GM23338 (cell line): ENCODE measurements around the gene MICALL2. TPM values are rescaled to one million over a fixed set of nuclear protein-coding genes. Genes with fewer than 3 reads are reported as not detected.

ENCODE experiments used
- ATAC-seq: fragments of 200-7000 bp; cut with Tn5 transposase; 3 replicates; pipeline ENCODE4 v1.9.1; 2020
- DNase-seq: peaks from one replicate; pipeline ENCODE4 v3.0.0-alpha.2; 2015; ENCODE audit warnings: low spot score
- H2AFZ ChIP-seq: fragments of 200-600 bp; sonication (generic); 2 replicates; pipeline ENCODE4 v1.8.0; 2016; ENCODE audit warnings: antibody characterized with exemption, mild to moderate bottlenecking, moderate library complexity
- H3F3A ChIP-seq: fragments of 200-600 bp; sonication (generic); replicated peaks from 2 replicates; pipeline ENCODE4 v1.8.0; 2017; ENCODE audit warnings: antibody characterized with exemption, mixed run types, low read depth
- H3K27ac ChIP-seq: fragments of 200-600 bp; sonication (generic); 2 replicates; pipeline ENCODE4 v1.6.1; 2016; ENCODE audit warnings: low read depth
- H3K27me3 ChIP-seq: fragments of 200-600 bp; sonication (generic); 2 replicates; pipeline ENCODE4 v1.8.0; 2016; ENCODE audit warnings: mild to moderate bottlenecking, mixed run types, moderate library complexity; ENCODE audit not compliant: insufficient read depth
- H3K36me3 ChIP-seq: fragments of 200-600 bp; sonication (generic); 2 replicates; pipeline ENCODE4 v1.8.0; 2016; ENCODE audit warnings: mild to moderate bottlenecking; ENCODE audit not compliant: insufficient read depth
- H3K4me1 ChIP-seq: fragments of 200-600 bp; sonication (generic); 2 replicates; pipeline ENCODE4 v1.8.0; 2016; ENCODE audit warnings: mild to moderate bottlenecking, moderate library complexity; ENCODE audit not compliant: insufficient read depth
- H3K4me2 ChIP-seq: fragments of 200-600 bp; sonication (generic); 2 replicates; pipeline ENCODE4 v1.7.1; 2017; ENCODE audit warnings: mixed run types
- H3K4me3 ChIP-seq: fragments of 200-600 bp; sonication (generic); 2 replicates; pipeline ENCODE4 v1.6.1; 2016; ENCODE audit warnings: mixed run types
- H3K79me2 ChIP-seq: fragments of 200-600 bp; sonication (generic); replicated peaks from 2 replicates; pipeline ENCODE4 v1.8.0; 2017; ENCODE audit warnings: mild to moderate bottlenecking; ENCODE audit not compliant: insufficient read depth
- H3K9me2 ChIP-seq: fragments of 200-600 bp; sonication (generic); 2 replicates; pipeline ENCODE4 v1.8.0; 2017; ENCODE audit not compliant: insufficient read depth
- H4K20me1 ChIP-seq: fragments of 200-600 bp; sonication (generic); replicated peaks from 2 replicates; pipeline ENCODE4 v1.8.0; 2017; ENCODE audit warnings: mild to moderate bottlenecking; ENCODE audit not compliant: insufficient read depth
- H3K27ac Mint-ChIP-seq: 2 replicates; pipeline ENCODE4 v1.8.0; 2020; ENCODE audit warnings: inconsistent platforms, mild to moderate bottlenecking, moderate library complexity, mixed read lengths
- H3K27me3 Mint-ChIP-seq: 3 replicates; pipeline ENCODE4 v1.8.0; 2022; ENCODE audit warnings: low read depth, mild to moderate bottlenecking, moderate library complexity, mixed read lengths, inconsistent platforms; ENCODE audit not compliant: insufficient read depth, poor library complexity
- H3K36me3 Mint-ChIP-seq: 3 replicates; pipeline ENCODE4 v1.8.0; 2021; ENCODE audit warnings: low read depth, mild to moderate bottlenecking, inconsistent platforms, moderate library complexity, mixed read lengths
- H3K4me1 Mint-ChIP-seq: 3 replicates; pipeline ENCODE4 v1.8.0; 2020; ENCODE audit warnings: mild to moderate bottlenecking, inconsistent platforms, mixed read lengths
- H3K4me3 Mint-ChIP-seq: 3 replicates; pipeline ENCODE4 v1.8.0; 2021; ENCODE audit warnings: moderate library complexity, mild to moderate bottlenecking, inconsistent platforms, mixed read lengths
- H3K9me3 Mint-ChIP-seq: 3 replicates; pipeline ENCODE4 v1.8.0; 2020; ENCODE audit warnings: moderate library complexity, mild to moderate bottlenecking, inconsistent platforms, mixed read lengths
- CREB1 ChIP-seq: fragments of 250-450 bp; sonication (Bioruptor Pico); IDR thresholded peaks from 2 replicates; pipeline ENCODE4 v1.5.0; 2020; ENCODE audit warnings: low read depth, mild to moderate bottlenecking, moderate library complexity
- CTCF ChIP-seq, 2 experiments: fragments of 200-600 bp in 1 of 2; sonication (generic) in 1 of 2; conservative IDR thresholded peaks; 2 replicates each; pipeline versions ENCODE4 v1.5.1 to v1.6.1; 2016 to 2017; ENCODE audit warnings: antibody characterized with exemption in 2 of 2, low read depth in 2 of 2, mild to moderate bottlenecking in 2 of 2, moderate library complexity in 1 of 2
- ETS1 ChIP-seq: IDR thresholded peaks from 2 replicates; pipeline ENCODE4 v1.6.1; 2016; ENCODE audit warnings: antibody characterized with exemption
- EZH2 ChIP-seq: fragments of 200-600 bp; sonication (generic); IDR thresholded peaks from one replicate; pipeline ENCODE4 v1.8.0; 2017; ENCODE audit warnings: antibody characterized with exemption, mild to moderate bottlenecking, low read depth; ENCODE audit not compliant: unreplicated experiment
- EZH2phosphoT487 ChIP-seq: fragments of 200-600 bp; sonication (generic); IDR thresholded peaks from one replicate; pipeline ENCODE4 v1.8.1; 2018; ENCODE audit warnings: antibody characterized with exemption; ENCODE audit not compliant: unreplicated experiment
- JUNB ChIP-seq: IDR thresholded peaks from one replicate; pipeline ENCODE4 v1.6.1; 2016; ENCODE audit warnings: antibody characterized with exemption; ENCODE audit not compliant: unreplicated experiment
- NANOG ChIP-seq: IDR thresholded peaks from 2 replicates; pipeline ENCODE4 v1.6.1; 2016; ENCODE audit warnings: antibody characterized with exemption, borderline replicate concordance
- POLR2AphosphoS5 ChIP-seq: IDR thresholded peaks from 2 replicates; pipeline ENCODE4 v1.6.1; 2016; ENCODE audit warnings: antibody characterized with exemption, low read depth
- REST ChIP-seq: IDR thresholded peaks from one replicate; pipeline ENCODE4 v1.6.1; 2018; ENCODE audit warnings: antibody characterized with exemption; ENCODE audit not compliant: unreplicated experiment
- STAT1 ChIP-seq: IDR thresholded peaks from one replicate; pipeline ENCODE4 v1.6.1; 2016; ENCODE audit warnings: antibody characterized with exemption; ENCODE audit not compliant: unreplicated experiment
- ZNF114 ChIP-seq: fragments of 250-450 bp; sonication (Bioruptor Pico); IDR thresholded peaks from 2 replicates; pipeline ENCODE4 v1.5.0; 2020; ENCODE audit warnings: mild to moderate bottlenecking, moderate library complexity
- ZNF331 ChIP-seq: fragments of 250-450 bp; sonication (Bioruptor Pico); IDR thresholded peaks from 2 replicates; pipeline ENCODE4 v1.5.0; 2020; ENCODE audit warnings: low read depth, mild to moderate bottlenecking, moderate library complexity
- ZNF462 ChIP-seq: fragments of 250-450 bp; sonication (Bioruptor Pico); IDR thresholded peaks from 2 replicates; pipeline ENCODE4 v1.5.0; 2020; ENCODE audit warnings: mild to moderate bottlenecking, moderate library complexity
- polyA plus RNA-seq: library from polyadenylated mRNA; unstranded; fragments of >200 nt; fragmentation: Nextera tagmentation; extraction: Ambion mirVana; gene quantifications from 2 replicates; pipeline ENCODE4 v1.2.1, GENCODE V29; 2016
- total RNA-seq: library from RNA; depleted of rRNA; stranded (reverse); fragments of >200 nt; shearing (Covaris generic); gene quantifications from 2 replicates; pipeline ENCODE4 v1.2.3, GENCODE V29; 2014

The MICALL2 gene
- total and polyA plus RNA-seq, 2 experiments from 2014 or later = 7.0 to 13.0 TPM

- no peak for ATAC-seq
- H3K9me3 Mint-ChIP-seq = no peaks in the 10 kb centered on the region
- Histone ChIP-seq H2AFZ (no peak overlapping the region), H3K4me2 (no peak overlapping the region), H3K36me3 (peaks cover 4% of the 10 kb centered on the region; the same call in 1 of the 2 replicates), H4K20me1 (peaks cover 8% of the 10 kb centered on the region; the same call in 1 of the 2 replicates), H3K27me3 (no peaks in the 10 kb centered on the region), H3K4me1 (no peaks in the 10 kb centered on the region), H3K4me3 (no peak overlapping the region), H3K27ac (no peak overlapping the region), H3K79me2 (no peaks in the 10 kb centered on the region), H3F3A (no peaks in the 10 kb centered on the region), H3K9me2 (no peaks in the 10 kb centered on the region)
- TF ChIP-seq CTCF (conservative IDR thresholded peaks at IDR 0.05; ENCODE audit: low read depth in 2 of 2) (no peak), ZNF331 (CRISPR knock-in tag) (no peak), EZH2 (no peak), STAT1 (no peak), ZNF462 (CRISPR knock-in tag) (no peak), JUNB (no peak), ETS1 (no peak), EZH2phosphoT487 (no peak), CREB1 (CRISPR knock-in tag) (no peak), ZNF114 (no peak), NANOG (no peak), POLR2AphosphoS5 (no peak), REST (no peak)
- no peak for DNase-seq
- H3K27me3 Mint-ChIP-seq = no peaks in the 10 kb centered on the region
- no peak overlapping the region for H3K4me3 Mint-ChIP-seq
- H3K27ac Mint-ChIP-seq = no peak overlapping the region
- no peaks in the 10 kb centered on the region for H3K4me1 Mint-ChIP-seq
- H3K36me3 Mint-ChIP-seq = peaks cover 42% of the 10 kb centered on the region
These were observed 35.7 kb upstream of the MICALL2 start for GRCh38 chr7:1494866-1495563.
